HEK293 (cell line): Measurements from ENCODE around the gene ASAP2.

Experiments
- CTCF ChIA-PET: fragments of 350-600 bp; formaldehyde crosslinking; extraction: SDS; loops from one replicate; lab custom pipeline; 2021; ENCODE audit warnings: antibody characterized with exemption; lab: Yijun Ruan, JAX
- POLR2A ChIA-PET: fragments of 300-600 bp; formaldehyde crosslinking; extraction: SDS; loops from one replicate; lab custom pipeline; 2020; ENCODE audit warnings: antibody characterized with exemption, inconsistent platforms; lab: Yijun Ruan, JAX
- H3K27ac ChIP-seq: fragments of 200-500 bp; sonication (Bioruptor generic); 2 replicates; pipeline ENCODE4 v1.5.1; 2014; ENCODE audit warnings: low read depth, low read length, control low read depth, inconsistent platforms; ENCODE audit errors: extremely low read depth
- H3K36me3 ChIP-seq, 2 experiments: fragments of 200-500 bp in 1 of 2; sonication (Bioruptor generic) in 1 of 2; 1 replicate in 1 of 2; 2 replicates in 1 of 2; pipeline ENCODE4 v1.5.1; 2014 to 2017; ENCODE audit warnings: inconsistent platforms in 2 of 2, low read length in 2 of 2; ENCODE audit not compliant: control insufficient read depth in 2 of 2, insufficient read depth in 1 of 2
- H3K4me1 ChIP-seq: fragments of 200-500 bp; sonication (Bioruptor generic); 2 replicates; pipeline ENCODE4 v1.5.1; 2014; ENCODE audit warnings: mild to moderate bottlenecking, low read length, inconsistent platforms; ENCODE audit not compliant: control insufficient read depth, insufficient read depth
- H3K4me3 ChIP-seq: 2 replicates; pipeline ENCODE4 v1.5.1; 2011; ENCODE audit warnings: low read depth, mild to moderate bottlenecking, control low read depth, low read length, moderate library complexity
- H3K9me3 ChIP-seq: fragments of 200-500 bp; sonication (Bioruptor generic); 2 replicates; pipeline ENCODE4 v1.5.1; 2014; ENCODE audit warnings: low read depth, low read length, inconsistent platforms; ENCODE audit not compliant: control insufficient read depth, insufficient read depth
- HOXA7 ChIP-seq: sonication (generic); formaldehyde crosslinking; IDR thresholded peaks from 2 replicates; pipeline ENCODE4 v1.8.1; 2022; ENCODE audit warnings: missing genetic modification reagents, borderline replicate concordance
- KLF7 ChIP-seq: fragments of 450-650 bp; formaldehyde crosslinking; IDR thresholded peaks from 2 replicates; pipeline ENCODE4 v1.5.1; 2016; ENCODE audit warnings: missing biosample characterization, missing genetic modification characterization, borderline replicate concordance
- MEIS1 ChIP-seq: sonication (generic); formaldehyde crosslinking; IDR thresholded peaks from 2 replicates; pipeline ENCODE4 v1.8.1; 2022; ENCODE audit warnings: missing genetic modification reagents, mild to moderate bottlenecking, borderline replicate concordance
- PBX3 ChIP-seq: sonication (generic); formaldehyde crosslinking; IDR thresholded peaks from 2 replicates; pipeline ENCODE4 v1.8.1; 2022; ENCODE audit warnings: mild to moderate bottlenecking, moderate library complexity, missing genetic modification reagents
- PRDM6 ChIP-seq: fragments of 450-650 bp; formaldehyde crosslinking; IDR thresholded peaks from 2 replicates; pipeline ENCODE4 v1.5.1; 2017; ENCODE audit warnings: missing biosample characterization, missing genetic modification characterization
- SALL2 ChIP-seq: fragments of 450-650 bp; formaldehyde crosslinking; IDR thresholded peaks from 2 replicates; pipeline ENCODE4 v1.5.0; 2017; ENCODE audit warnings: missing biosample characterization, mild to moderate bottlenecking, missing genetic modification characterization, borderline replicate concordance
- SP2 ChIP-seq: fragments of 450-650 bp; formaldehyde crosslinking; IDR thresholded peaks from 2 replicates; pipeline ENCODE4 v1.5.1; 2016; ENCODE audit warnings: missing biosample characterization, missing genetic modification characterization
- SP7 ChIP-seq: fragments of 450-650 bp; formaldehyde crosslinking; IDR thresholded peaks from 2 replicates; pipeline ENCODE4 v1.5.1; 2016; ENCODE audit warnings: missing biosample characterization, missing genetic modification characterization
- ZBTB17 ChIP-seq: fragments of 450-650 bp; formaldehyde crosslinking; IDR thresholded peaks from 2 replicates; pipeline ENCODE4 v1.5.1; 2016; ENCODE audit warnings: missing biosample characterization, missing genetic modification characterization
- ZBTB8A ChIP-seq: fragments of 450-650 bp; formaldehyde crosslinking; IDR thresholded peaks from 2 replicates; pipeline ENCODE4 v1.5.1; 2016; ENCODE audit warnings: missing biosample characterization, missing genetic modification characterization
- ZIC2 ChIP-seq: fragments of 450-650 bp; formaldehyde crosslinking; IDR thresholded peaks from 2 replicates; pipeline ENCODE4 v1.5.1; 2016; ENCODE audit warnings: missing biosample characterization, missing genetic modification characterization
- ZNF155 ChIP-seq: fragments of 450-650 bp; formaldehyde crosslinking; IDR thresholded peaks from 2 replicates; pipeline ENCODE4 v1.5.1; 2016; ENCODE audit warnings: missing biosample characterization, missing genetic modification characterization
- ZNF423 ChIP-seq: fragments of 450-650 bp; formaldehyde crosslinking; IDR thresholded peaks from 2 replicates; pipeline ENCODE4 v1.5.1; 2016; ENCODE audit warnings: missing biosample characterization, missing genetic modification characterization
- ZNF544 ChIP-seq: fragments of 450-650 bp; formaldehyde crosslinking; IDR thresholded peaks from 2 replicates; pipeline ENCODE4 v1.5.0; 2017; ENCODE audit warnings: missing biosample characterization, missing genetic modification characterization
- ZNF571 ChIP-seq: fragments of 450-650 bp; formaldehyde crosslinking; IDR thresholded peaks from 2 replicates; pipeline ENCODE4 v1.5.0; 2017; ENCODE audit warnings: missing biosample characterization, missing genetic modification characterization
- ZNF585B ChIP-seq: fragments of 450-650 bp; formaldehyde crosslinking; IDR thresholded peaks from 2 replicates; pipeline ENCODE4 v1.5.1; 2016; ENCODE audit warnings: missing biosample characterization, missing genetic modification characterization
- ZNF626 ChIP-seq: fragments of 450-650 bp; sonication (Bioruptor Pico); formaldehyde crosslinking; IDR thresholded peaks from 2 replicates; pipeline ENCODE4 v1.5.1; 2018; ENCODE audit warnings: missing biosample characterization, missing genetic modification characterization, inconsistent platforms
- ZNF654 ChIP-seq: fragments of 450-650 bp; formaldehyde crosslinking; IDR thresholded peaks from 2 replicates; pipeline ENCODE4 v1.5.1; 2016; ENCODE audit warnings: low read depth, missing biosample characterization, missing genetic modification characterization
- ZNF658 ChIP-seq: fragments of 450-650 bp; formaldehyde crosslinking; IDR thresholded peaks from 2 replicates; pipeline ENCODE4; 2016; ENCODE audit warnings: missing biosample characterization, missing genetic modification characterization
- ZNF670 ChIP-seq: fragments of 450-650 bp; formaldehyde crosslinking; IDR thresholded peaks from 2 replicates; pipeline ENCODE4 v1.5.1; 2016; ENCODE audit warnings: missing biosample characterization, missing genetic modification characterization, low read depth
- ZNF76 ChIP-seq: fragments of 450-650 bp; formaldehyde crosslinking; IDR thresholded peaks from 2 replicates; pipeline ENCODE4; 2016; ENCODE audit warnings: low read depth, missing biosample characterization, missing genetic modification characterization, borderline replicate concordance
- ZNF837 ChIP-seq: fragments of 450-650 bp; formaldehyde crosslinking; IDR thresholded peaks from 2 replicates; pipeline ENCODE4 v1.5.1; 2016; ENCODE audit warnings: missing biosample characterization, missing genetic modification characterization
- TF ChIP-seq, protein P1 (sequence below): fragments of 450-650 bp; formaldehyde crosslinking; IDR thresholded peaks from 2 replicates; pipeline ENCODE4 v1.5.1; 2016; ENCODE audit warnings: missing biosample characterization, missing genetic modification characterization
- TF ChIP-seq, protein P2 (sequence below): fragments of 450-650 bp; formaldehyde crosslinking; IDR thresholded peaks from 2 replicates; pipeline ENCODE4 v1.5.1; 2017; ENCODE audit warnings: missing biosample characterization, mild to moderate bottlenecking, missing genetic modification characterization, moderate library complexity
- TF ChIP-seq, protein P3 (sequence below): fragments of 450-650 bp; IDR thresholded peaks from 2 replicates; pipeline ENCODE4 v1.5.1; 2018; ENCODE audit warnings: missing biosample characterization, mild to moderate bottlenecking, missing genetic modification characterization

ASAP2 gene

DNA sequence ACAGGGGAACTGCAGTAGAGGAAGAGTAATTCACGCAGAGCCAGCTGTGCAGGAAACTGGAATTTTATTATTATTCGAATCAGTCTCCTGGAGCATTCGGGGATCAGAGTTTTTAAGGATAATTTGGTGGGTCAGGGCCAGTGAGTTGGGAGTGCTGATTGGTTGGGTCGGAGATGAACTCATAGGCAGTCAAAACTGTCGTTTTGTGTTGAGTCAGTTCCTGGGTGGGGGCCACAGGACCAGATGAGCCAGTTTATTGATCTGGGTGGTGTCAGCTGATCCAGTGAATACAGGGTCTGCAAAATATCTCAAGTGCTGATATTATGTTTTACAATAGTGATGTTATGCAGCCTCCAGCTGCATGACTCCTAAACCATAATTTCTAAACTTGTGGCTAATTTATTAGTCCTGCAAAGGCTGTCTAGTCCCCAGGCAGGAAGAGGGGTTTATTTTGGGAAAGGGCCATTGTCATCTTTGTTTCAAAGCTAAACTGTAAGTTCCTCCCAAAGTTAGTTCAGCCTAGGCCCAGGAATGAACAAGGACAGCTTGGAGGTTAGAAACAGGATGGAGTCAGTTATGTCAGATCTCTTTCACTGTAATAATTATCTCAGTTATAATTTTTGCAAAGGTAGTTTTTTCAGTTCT lies 67.0 kb downstream of the ASAP2 start:
- POLR2A ChIA-PET = no interaction called here
- Histone ChIP-seq H3K36me3 (no peaks in the 10 kb centered on the region), H3K9me3 (no peaks in the 10 kb centered on the region), H3K27ac (no peak overlapping the region), H3K4me3 (no peak overlapping the region), H3K4me1 (no peaks in the 10 kb centered on the region; the same call in 1 of the 2 replicates)
- CTCF ChIA-PET = no interaction called here
- TF ChIP-seq ZNF423 (tag by site-specific recombination) (no peak), PBX3 (CRISPR knock-in tag) (no peak), ZNF626 (tag by site-specific recombination) (no peak), PRDM6 (no peak), ZNF76 (tag by site-specific recombination) (no peak), ZNF544 (no peak), ZIC2 (tag by site-specific recombination) (no peak), ZNF670 (tag by site-specific recombination) (no peak), MEIS1 (CRISPR knock-in tag) (no peak), ZNF585B (tag by site-specific recombination) (no peak), SP7 (tag by site-specific recombination) (no peak), ZNF654 (tag by site-specific recombination) (no peak), ZNF837 (tag by site-specific recombination) (no peak), ZNF658 (no peak)
- TF ChIP-seq, protein P1, sequence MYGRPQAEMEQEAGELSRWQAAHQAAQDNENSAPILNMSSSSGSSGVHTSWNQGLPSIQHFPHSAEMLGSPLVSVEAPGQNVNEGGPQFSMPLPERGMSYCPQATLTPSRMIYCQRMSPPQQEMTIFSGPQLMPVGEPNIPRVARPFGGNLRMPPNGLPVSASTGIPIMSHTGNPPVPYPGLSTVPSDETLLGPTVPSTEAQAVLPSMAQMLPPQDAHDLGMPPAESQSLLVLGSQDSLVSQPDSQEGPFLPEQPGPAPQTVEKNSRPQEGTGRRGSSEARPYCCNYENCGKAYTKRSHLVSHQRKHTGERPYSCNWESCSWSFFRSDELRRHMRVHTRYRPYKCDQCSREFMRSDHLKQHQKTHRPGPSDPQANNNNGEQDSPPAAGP (tag by site-specific recombination) = no peak
- TF ChIP-seq, protein P2, sequence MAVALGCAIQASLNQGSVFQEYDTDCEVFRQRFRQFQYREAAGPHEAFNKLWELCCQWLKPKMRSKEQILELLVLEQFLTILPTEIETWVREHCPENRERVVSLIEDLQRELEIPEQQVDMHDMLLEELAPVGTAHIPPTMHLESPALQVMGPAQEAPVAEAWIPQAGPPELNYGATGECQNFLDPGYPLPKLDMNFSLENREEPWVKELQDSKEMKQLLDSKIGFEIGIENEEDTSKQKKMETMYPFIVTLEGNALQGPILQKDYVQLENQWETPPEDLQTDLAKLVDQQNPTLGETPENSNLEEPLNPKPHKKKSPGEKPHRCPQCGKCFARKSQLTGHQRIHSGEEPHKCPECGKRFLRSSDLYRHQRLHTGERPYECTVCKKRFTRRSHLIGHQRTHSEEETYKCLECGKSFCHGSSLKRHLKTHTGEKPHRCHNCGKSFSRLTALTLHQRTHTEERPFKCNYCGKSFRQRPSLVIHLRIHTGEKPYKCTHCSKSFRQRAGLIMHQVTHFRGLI = no peak

GRCh38 chr2:9274701-9275343 lies 68.2 kb downstream of the ASAP2 start:
- POLR2A ChIA-PET = interaction anchor here (0.7 kb wide), 1 partner anchor 135 kb away, joined by 8 read pairs; no protein-coding TSS in a partner anchor
- H3K4me3 ChIP-seq = no peak overlapping the region
- no peak overlapping the region for H3K27ac ChIP-seq
- H3K36me3 ChIP-seq = no peaks in the 10 kb centered on the region
- CTCF ChIA-PET = interaction anchor here (1.1 kb wide), 1 partner anchor 10 kb away, joined by 3 read pairs; no protein-coding TSS in a partner anchor
- no peaks in the 10 kb centered on the region; the same call in 1 of the 2 replicates for H3K4me1 ChIP-seq
- no peaks in the 10 kb centered on the region for H3K9me3 ChIP-seq
- TF ChIP-seq, protein P2 = no peak
- TF ChIP-seq KLF7 = no peak
- no peak for TF ChIP-seq ZNF571
- no peak for TF ChIP-seq ZNF654 (tag by site-specific recombination)
- TF ChIP-seq ZNF658 = no peak
- TF ChIP-seq SP2 (tag by site-specific recombination) = no peak
- no peak for TF ChIP-seq HOXA7 (CRISPR knock-in tag)
- TF ChIP-seq, protein P3, sequence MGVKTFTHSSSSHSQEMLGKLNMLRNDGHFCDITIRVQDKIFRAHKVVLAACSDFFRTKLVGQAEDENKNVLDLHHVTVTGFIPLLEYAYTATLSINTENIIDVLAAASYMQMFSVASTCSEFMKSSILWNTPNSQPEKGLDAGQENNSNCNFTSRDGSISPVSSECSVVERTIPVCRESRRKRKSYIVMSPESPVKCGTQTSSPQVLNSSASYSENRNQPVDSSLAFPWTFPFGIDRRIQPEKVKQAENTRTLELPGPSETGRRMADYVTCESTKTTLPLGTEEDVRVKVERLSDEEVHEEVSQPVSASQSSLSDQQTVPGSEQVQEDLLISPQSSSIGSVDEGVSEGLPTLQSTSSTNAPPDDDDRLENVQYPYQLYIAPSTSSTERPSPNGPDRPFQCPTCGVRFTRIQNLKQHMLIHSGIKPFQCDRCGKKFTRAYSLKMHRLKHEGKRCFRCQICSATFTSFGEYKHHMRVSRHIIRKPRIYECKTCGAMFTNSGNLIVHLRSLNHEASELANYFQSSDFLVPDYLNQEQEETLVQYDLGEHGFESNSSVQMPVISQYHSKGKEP (tag by site-specific recombination) = no peak
- TF ChIP-seq SALL2 (tag by site-specific recombination) = no peak
- no peak for TF ChIP-seq ZBTB17 (tag by site-specific recombination)
- no peak for TF ChIP-seq ZBTB8A (tag by site-specific recombination)
- no peak for TF ChIP-seq ZNF76 (tag by site-specific recombination)
- TF ChIP-seq ZNF423 (tag by site-specific recombination) = no peak
- TF ChIP-seq ZNF155 (tag by site-specific recombination) = no peak
